Neutrophil (primary cell): Measurements from ENCODE around the gene COL4A1.

Source experiments
- H3K27ac ChIP-seq: fragments of 200-600 bp; sonication (generic); 2 replicates; pipeline ENCODE4 v1.5.1; 2016; ENCODE audit warnings: mild to moderate bottlenecking, moderate library complexity
- H3K27me3 ChIP-seq: fragments of 200-600 bp; sonication (generic); 2 replicates; pipeline ENCODE4 v1.6.0; 2016; ENCODE audit warnings: mild to moderate bottlenecking
- H3K36me3 ChIP-seq: fragments of 200-600 bp; sonication (generic); 2 replicates; pipeline ENCODE4 v1.5.1; 2017
- H3K4me1 ChIP-seq, 2 experiments: fragments of 200-600 bp in 1 of 2; sonication (generic) in 1 of 2; 1 replicate in 1 of 2; 2 replicates in 1 of 2; pipeline versions ENCODE4 v1.5.1 to v1.6.1; 2013 to 2016; ENCODE audit warnings: low read depth in 1 of 2, low read length in 1 of 2, mild to moderate bottlenecking in 1 of 2, moderate library complexity in 1 of 2; ENCODE audit not compliant: control insufficient read depth in 1 of 2, insufficient read depth in 1 of 2
- H3K4me3 ChIP-seq, 2 experiments: fragments of 200-600 bp in 1 of 2; sonication (generic) in 1 of 2; 1 replicate in 1 of 2; 2 replicates in 1 of 2; pipeline ENCODE4 v1.5.1; 2013 to 2016; ENCODE audit warnings: low read depth in 1 of 2, low read length in 1 of 2, mild to moderate bottlenecking in 1 of 2, moderate library complexity in 1 of 2
- H3K9me3 ChIP-seq: fragments of 200-600 bp; sonication (generic); 2 replicates; pipeline ENCODE4 v1.5.1; 2016
- TF ChIP-seq, protein P1 (sequence below): fragments of 200-600 bp; sonication (generic); IDR thresholded peaks from 2 replicates; pipeline ENCODE4 v1.5.1; 2016; ENCODE audit warnings: antibody characterized with exemption

Gene COL4A1

GRCh38 chr13:110308656-110309359, 1.9 kb upstream of the COL4A1 start:
- no peak overlapping the region for H3K27ac ChIP-seq
- H3K4me3 ChIP-seq: no peak overlapping the region
- peaks cover 96% of the 10 kb centered on the region for H3K27me3 ChIP-seq
- H3K36me3 ChIP-seq: no peaks in the 10 kb centered on the region
- no peaks in the 10 kb centered on the region for H3K9me3 ChIP-seq
- TF ChIP-seq, protein P1, sequence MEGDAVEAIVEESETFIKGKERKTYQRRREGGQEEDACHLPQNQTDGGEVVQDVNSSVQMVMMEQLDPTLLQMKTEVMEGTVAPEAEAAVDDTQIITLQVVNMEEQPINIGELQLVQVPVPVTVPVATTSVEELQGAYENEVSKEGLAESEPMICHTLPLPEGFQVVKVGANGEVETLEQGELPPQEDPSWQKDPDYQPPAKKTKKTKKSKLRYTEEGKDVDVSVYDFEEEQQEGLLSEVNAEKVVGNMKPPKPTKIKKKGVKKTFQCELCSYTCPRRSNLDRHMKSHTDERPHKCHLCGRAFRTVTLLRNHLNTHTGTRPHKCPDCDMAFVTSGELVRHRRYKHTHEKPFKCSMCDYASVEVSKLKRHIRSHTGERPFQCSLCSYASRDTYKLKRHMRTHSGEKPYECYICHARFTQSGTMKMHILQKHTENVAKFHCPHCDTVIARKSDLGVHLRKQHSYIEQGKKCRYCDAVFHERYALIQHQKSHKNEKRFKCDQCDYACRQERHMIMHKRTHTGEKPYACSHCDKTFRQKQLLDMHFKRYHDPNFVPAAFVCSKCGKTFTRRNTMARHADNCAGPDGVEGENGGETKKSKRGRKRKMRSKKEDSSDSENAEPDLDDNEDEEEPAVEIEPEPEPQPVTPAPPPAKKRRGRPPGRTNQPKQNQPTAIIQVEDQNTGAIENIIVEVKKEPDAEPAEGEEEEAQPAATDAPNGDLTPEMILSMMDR: no peak
- no peaks in the 10 kb centered on the region for H3K4me1 ChIP-seq

GRCh38 chr13:110307767-110308655, 1.1 kb upstream of the COL4A1 start:
- Histone ChIP-seq H3K27ac (no peak overlapping the region), H3K36me3 (no peaks in the 10 kb centered on the region), H3K4me3 (no peak overlapping the region), H3K9me3 (no peaks in the 10 kb centered on the region), H3K4me1 (no peaks in the 10 kb centered on the region), H3K27me3 (peaks cover 100% of the 10 kb centered on the region)
- TF ChIP-seq, protein P1: no peak

GRCh38 chr13:110306340-110306959, 507 bp downstream of the COL4A1 start:
- peaks cover 100% of the 10 kb centered on the region for H3K27me3 ChIP-seq
- H3K27ac ChIP-seq: no peak overlapping the region
- TF ChIP-seq, protein P1: no peak
- H3K9me3 ChIP-seq: no peaks in the 10 kb centered on the region
- H3K36me3 ChIP-seq: no peaks in the 10 kb centered on the region
- H3K4me1 ChIP-seq: no peaks in the 10 kb centered on the region
- H3K4me3 ChIP-seq: no peak overlapping the region

DNA sequence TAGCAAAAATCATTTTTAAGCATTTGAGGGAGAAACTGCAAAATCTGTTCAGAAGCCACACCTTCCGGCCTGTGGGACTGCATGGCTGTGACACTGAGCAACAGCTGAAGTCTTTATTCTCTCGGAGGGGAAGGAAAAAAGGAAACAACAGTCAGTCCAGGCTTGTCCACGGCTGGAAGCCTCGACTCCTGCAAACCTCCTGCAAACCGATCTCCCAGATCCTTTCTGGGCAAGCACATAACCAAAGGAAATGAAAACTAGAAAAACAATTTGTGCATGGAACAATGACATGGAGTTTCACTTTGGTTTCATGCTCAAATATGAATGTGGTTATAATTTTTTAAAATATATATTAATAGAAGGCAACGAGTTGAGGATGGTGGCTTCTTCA, 1.0 kb downstream of the COL4A1 start:
- TF ChIP-seq, protein P1: no peak
- H3K4me1 ChIP-seq: no peaks in the 10 kb centered on the region
- peaks cover 100% of the 10 kb centered on the region for H3K27me3 ChIP-seq
- no peak overlapping the region for H3K4me3 ChIP-seq
- H3K27ac ChIP-seq: no peak overlapping the region
- no peaks in the 10 kb centered on the region for H3K36me3 ChIP-seq
- H3K9me3 ChIP-seq: no peaks in the 10 kb centered on the region

- H3K4me1 ChIP-seq: no peaks in the 10 kb centered on the region
- no peaks in the 10 kb centered on the region for H3K9me3 ChIP-seq
- H3K36me3 ChIP-seq: no peaks in the 10 kb centered on the region
- TF ChIP-seq, protein P1: no peak
- no peak overlapping the region for H3K27ac ChIP-seq
- H3K4me3 ChIP-seq: no peak overlapping the region
- peaks cover 100% of the 10 kb centered on the region for H3K27me3 ChIP-seq
Measured at GRCh38 chr13:110305544-110305943, 1.4 kb downstream of the COL4A1 start.
